SK-N-SH (cell line): ENCODE measurements around the gene LRP1-AS. TPM values are rescaled to one million over a fixed set of nuclear protein-coding genes. Genes with fewer than 3 reads are reported as not detected.
"Not testable (repeated sequence)": the region's sequence is repeated elsewhere in the genome, so short reads cannot be mapped to it uniquely, and the experiment has no call there.

Source experiments
- CTCF ChIA-PET: fragments of 300-600, 350-600 bp; formaldehyde crosslinking; extraction: SDS; loops from one replicate; lab custom pipeline; 2021; lab: Yijun Ruan, JAX
- POLR2A ChIA-PET: fragments of 350-600 bp; sonication (Branson Sonifier 250); formaldehyde crosslinking; extraction: SDS; loops from one replicate; lab custom pipeline; 2020; ENCODE audit warnings: antibody characterized with exemption, inconsistent platforms; lab: Yijun Ruan, JAX
- DNase-seq: peaks from one replicate; pipeline ENCODE4 v3.0.0; 2012
- H2AFZ ChIP-seq: fragments of 200-600 bp; sonication (generic); 2 replicates; pipeline ENCODE4 v1.8.1; 2016; ENCODE audit warnings: antibody characterized with exemption, mild to moderate bottlenecking, low read depth
- H3F3A ChIP-seq: fragments of 200-600 bp; sonication (generic); replicated peaks from 2 replicates; pipeline ENCODE3; 2016; ENCODE audit warnings: antibody characterized with exemption, mild to moderate bottlenecking; ENCODE audit not compliant: insufficient read depth
- H3K27ac ChIP-seq, 2 experiments: fragments of 200-500 bp in 1 of 2; fragments of 200-600 bp in 1 of 2; sonication (Bioruptor generic) in 1 of 2; sonication (generic), shearing (Covaris generic) in 1 of 2; 2 replicates each; pipeline versions ENCODE4 v1.5.1 to v1.6.1; 2014 to 2016; ENCODE audit warnings: low read depth in 2 of 2, inconsistent platforms in 1 of 2, low read length in 1 of 2, mild to moderate bottlenecking in 1 of 2, mixed read lengths in 1 of 2
- H3K27me3 ChIP-seq: fragments of 200-600 bp; sonication (generic), shearing (Covaris generic); 2 replicates; pipeline ENCODE4 v1.6.1; 2016; ENCODE audit warnings: mixed run types; ENCODE audit not compliant: insufficient read depth
- H3K36me3 ChIP-seq, 2 experiments: fragments of 200-500 bp in 1 of 2; fragments of 200-600 bp in 1 of 2; sonication (Bioruptor generic) in 1 of 2; sonication (generic) in 1 of 2; replicated peaks in 1 of 2; 2 replicates each; pipeline versions ENCODE3 to v1.5.1; 2014 to 2016; ENCODE audit warnings: low read length in 1 of 2, mild to moderate bottlenecking in 1 of 2; ENCODE audit not compliant: insufficient read depth in 2 of 2, control insufficient read depth in 1 of 2
- H3K4me1 ChIP-seq, 2 experiments: fragments of 200-500 bp in 1 of 2; fragments of 200-600 bp in 1 of 2; sonication (Bioruptor generic) in 1 of 2; sonication (generic), shearing (Covaris generic) in 1 of 2; 2 replicates each; pipeline versions ENCODE4 v1.5.1 to v1.6.1; 2014 to 2016; ENCODE audit warnings: low read depth in 1 of 2, low read length in 1 of 2, mixed run types in 1 of 2; ENCODE audit not compliant: insufficient read depth in 2 of 2, control insufficient read depth in 1 of 2
- H3K4me2 ChIP-seq: fragments of 200-600 bp; sonication (generic), shearing (Covaris generic); 2 replicates; pipeline ENCODE4 v1.6.1; 2017; ENCODE audit warnings: mixed run types
- H3K4me3 ChIP-seq, 2 experiments: fragments of 200-500 bp in 1 of 2; fragments of 200-600 bp in 1 of 2; sonication (Bioruptor generic) in 1 of 2; sonication (generic), shearing (Covaris generic) in 1 of 2; 2 replicates each; pipeline versions ENCODE4 v1.5.1 to v1.8.1; 2014 to 2016; ENCODE audit warnings: low read depth in 2 of 2, inconsistent platforms in 1 of 2, low read length in 1 of 2, mild to moderate bottlenecking in 1 of 2, mixed read lengths in 1 of 2, moderate library complexity in 1 of 2
- H3K79me2 ChIP-seq: fragments of 200-600 bp; sonication (generic); 2 replicates; pipeline ENCODE4 v1.8.1; 2017; ENCODE audit warnings: mild to moderate bottlenecking; ENCODE audit not compliant: insufficient read depth
- H3K9ac ChIP-seq: fragments of 200-600 bp; sonication (generic); 2 replicates; pipeline ENCODE4 v1.6.1; 2017; ENCODE audit warnings: mixed run types
- H3K9me2 ChIP-seq: fragments of 200-600 bp; sonication (generic); 2 replicates; pipeline ENCODE4 v1.6.1; 2017; ENCODE audit warnings: mixed run types
- H3K9me3 ChIP-seq: fragments of 200-600 bp; sonication (generic); 2 replicates; pipeline ENCODE4 v1.6.1; 2017; ENCODE audit warnings: mixed run types, mild to moderate bottlenecking, moderate library complexity
- H4K20me1 ChIP-seq: fragments of 200-600 bp; sonication (generic); 2 replicates; pipeline ENCODE4 v1.6.1; 2017; ENCODE audit warnings: mild to moderate bottlenecking, mixed run types; ENCODE audit not compliant: insufficient read depth
- ELF1 ChIP-seq: IDR thresholded peaks from 2 replicates; pipeline ENCODE4 v1.4.0; 2012
- EP300 ChIP-seq, 2 experiments: IDR thresholded peaks; 2 replicates each; pipeline versions ENCODE4 v1.4.0 to v1.6.1; 2012; ENCODE audit warnings: borderline replicate concordance in 1 of 2, low read depth in 1 of 2, low read length in 1 of 2
- FOXJ3 ChIP-seq: sonication (generic); formaldehyde crosslinking; IDR thresholded peaks from 2 replicates; pipeline ENCODE4 v1.5.1; 2020; ENCODE audit warnings: mild to moderate bottlenecking, missing genetic modification reagents
- FOXM1 ChIP-seq: IDR thresholded peaks from 2 replicates; pipeline ENCODE4 v1.4.0; 2012; ENCODE audit warnings: low read depth, mild to moderate bottlenecking
- MEF2A ChIP-seq: IDR thresholded peaks from 2 replicates; pipeline ENCODE4 v1.4.0; 2012; ENCODE audit warnings: low read depth, borderline replicate concordance
- MXI1 ChIP-seq: IDR thresholded peaks from 2 replicates; pipeline ENCODE4 v1.6.1; 2012; ENCODE audit warnings: mild to moderate bottlenecking, low read depth, low read length, improper control_type of control experiment
- NFIC ChIP-seq: IDR thresholded peaks from 2 replicates; pipeline ENCODE4 v1.4.0; 2012; ENCODE audit warnings: borderline replicate concordance
- NRF1 ChIP-seq: IDR thresholded peaks from 2 replicates; pipeline ENCODE4 v1.6.1; 2012; ENCODE audit warnings: low read depth, mild to moderate bottlenecking, low read length
- POLR2AphosphoS5 ChIP-seq: IDR thresholded peaks from 2 replicates; pipeline ENCODE4 v1.6.1; 2012; ENCODE audit warnings: low read depth, low read length
- RCOR1 ChIP-seq: fragments of 150-350 bp; IDR thresholded peaks from 2 replicates; pipeline ENCODE4 v1.6.1; 2017; ENCODE audit warnings: antibody characterized with exemption, low read length
- SMC3 ChIP-seq: IDR thresholded peaks from 2 replicates; pipeline ENCODE4 v1.6.1; 2012; ENCODE audit warnings: low read depth, low read length, improper control_type of control experiment
- TEAD4 ChIP-seq: IDR thresholded peaks from 2 replicates; pipeline ENCODE4 v1.4.0; 2012; ENCODE audit warnings: mild to moderate bottlenecking, borderline replicate concordance; ENCODE audit not compliant: insufficient read depth
- YY1 ChIP-seq: IDR thresholded peaks from 2 replicates; pipeline ENCODE4 v1.4.0; 2012; ENCODE audit warnings: low read depth, mild to moderate bottlenecking
- WGBS: methylation state at CpG from one replicate; pipeline ENCODE4 v1.1.6; 2017; ENCODE audit warnings: low lambda C conversion rate; 5-methylcytosine and 5-hydroxymethylcytosine counted together
- polyA plus RNA-seq, 3 experiments: library from polyadenylated mRNA; depleted of rRNA; stranded (reverse); fragments of >200 nt; gene quantifications; 2 replicates each; pipeline ENCODE4 v1.2.3, GENCODE V29; 2012
- TF ChIP-seq, protein P1 (sequence below): IDR thresholded peaks from 2 replicates; pipeline ENCODE4 v1.4.0; 2012; ENCODE audit warnings: low read depth
- TF ChIP-seq, protein P2 (sequence below): IDR thresholded peaks from 2 replicates; pipeline ENCODE4 v1.4.0; 2012; ENCODE audit warnings: low read depth, borderline replicate concordance
- TF ChIP-seq, protein P3 (sequence below): IDR thresholded peaks from 2 replicates; pipeline ENCODE4 v1.4.0; 2012; ENCODE audit warnings: low read depth, borderline replicate concordance

Gene LRP1-AS
- polyA plus RNA-seq, 1 of the 3 experiments (the other 2 are of a cell fraction), result not detected

DNA sequence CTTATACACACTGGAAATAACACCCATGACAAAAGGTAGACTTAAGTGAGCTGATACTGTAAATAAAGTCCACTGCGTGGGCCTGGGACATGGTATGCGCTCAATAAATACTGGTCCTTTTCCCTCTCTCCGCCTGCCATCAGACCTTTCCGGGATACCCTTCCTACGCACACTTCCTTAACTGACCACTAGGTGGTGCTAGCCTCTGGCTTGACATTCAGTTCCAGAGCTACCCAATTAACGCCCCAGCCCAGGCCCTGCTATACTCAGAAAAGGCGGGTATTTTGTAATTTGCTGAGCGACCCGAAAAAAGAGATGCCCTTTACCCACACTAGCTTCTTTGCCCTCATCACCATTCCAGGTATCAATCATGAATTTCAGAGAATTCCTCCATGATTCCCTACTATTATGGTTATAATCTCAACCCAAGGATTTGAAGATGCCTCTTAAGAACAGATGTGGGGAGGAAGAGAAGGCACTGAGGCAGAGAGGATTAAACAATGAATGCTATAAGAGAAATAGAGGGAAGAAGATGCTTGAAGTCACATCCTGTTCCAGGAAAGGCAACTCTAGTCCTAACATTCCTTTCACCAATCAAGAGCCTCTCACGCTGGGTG, 23.1 kb downstream of the LRP1-AS start (continued):
- TF ChIP-seq FOXJ3 (CRISPR knock-in tag), result no peak
- TF ChIP-seq POLR2AphosphoS5, result no peak
- no peak for TF ChIP-seq EP300 (IDR thresholded peaks at IDR 0.05; ENCODE audit: borderline replicate concordance in 1 of 2, low read depth in 1 of 2, low read length in 1 of 2)
- TF ChIP-seq, protein P1, sequence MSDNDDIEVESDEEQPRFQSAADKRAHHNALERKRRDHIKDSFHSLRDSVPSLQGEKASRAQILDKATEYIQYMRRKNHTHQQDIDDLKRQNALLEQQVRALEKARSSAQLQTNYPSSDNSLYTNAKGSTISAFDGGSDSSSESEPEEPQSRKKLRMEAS, result no peak
- 0 out of 2 replicates have a peak, but pooled peaks have one; percentile 43 for TF ChIP-seq MXI1
- TF ChIP-seq, protein P2, sequence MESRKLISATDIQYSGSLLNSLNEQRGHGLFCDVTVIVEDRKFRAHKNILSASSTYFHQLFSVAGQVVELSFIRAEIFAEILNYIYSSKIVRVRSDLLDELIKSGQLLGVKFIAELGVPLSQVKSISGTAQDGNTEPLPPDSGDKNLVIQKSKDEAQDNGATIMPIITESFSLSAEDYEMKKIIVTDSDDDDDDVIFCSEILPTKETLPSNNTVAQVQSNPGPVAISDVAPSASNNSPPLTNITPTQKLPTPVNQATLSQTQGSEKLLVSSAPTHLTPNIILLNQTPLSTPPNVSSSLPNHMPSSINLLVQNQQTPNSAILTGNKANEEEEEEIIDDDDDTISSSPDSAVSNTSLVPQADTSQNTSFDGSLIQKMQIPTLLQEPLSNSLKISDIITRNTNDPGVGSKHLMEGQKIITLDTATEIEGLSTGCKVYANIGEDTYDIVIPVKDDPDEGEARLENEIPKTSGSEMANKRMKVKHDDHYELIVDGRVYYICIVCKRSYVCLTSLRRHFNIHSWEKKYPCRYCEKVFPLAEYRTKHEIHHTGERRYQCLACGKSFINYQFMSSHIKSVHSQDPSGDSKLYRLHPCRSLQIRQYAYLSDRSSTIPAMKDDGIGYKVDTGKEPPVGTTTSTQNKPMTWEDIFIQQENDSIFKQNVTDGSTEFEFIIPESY, result no peak
- TF ChIP-seq RCOR1, result no peak
- TF ChIP-seq MEF2A, result no peak
- peak; percentile 95 for TF ChIP-seq SMC3
- no peak for TF ChIP-seq YY1

DNA sequence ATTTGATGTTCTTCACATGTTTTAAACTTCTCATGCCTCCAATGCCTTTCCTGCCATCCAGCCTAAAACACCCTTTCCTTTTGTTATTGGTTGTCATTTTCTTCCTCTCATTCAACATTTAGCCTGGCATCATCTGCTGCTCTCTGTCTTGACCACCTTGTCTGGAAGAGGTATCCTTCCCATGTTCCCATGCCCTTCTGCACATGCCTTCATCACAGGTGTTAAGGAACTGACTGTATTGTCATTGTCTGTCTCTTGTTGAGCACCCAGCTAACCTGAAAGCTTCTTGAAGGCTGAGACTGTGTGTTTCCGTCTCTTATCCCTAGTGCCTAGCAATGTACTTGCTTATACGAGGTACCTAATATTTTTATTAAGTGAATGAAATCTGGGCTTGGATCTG, 23.6 kb downstream of the LRP1-AS start:
- H2AFZ ChIP-seq, result no peak overlapping the region

DNA sequence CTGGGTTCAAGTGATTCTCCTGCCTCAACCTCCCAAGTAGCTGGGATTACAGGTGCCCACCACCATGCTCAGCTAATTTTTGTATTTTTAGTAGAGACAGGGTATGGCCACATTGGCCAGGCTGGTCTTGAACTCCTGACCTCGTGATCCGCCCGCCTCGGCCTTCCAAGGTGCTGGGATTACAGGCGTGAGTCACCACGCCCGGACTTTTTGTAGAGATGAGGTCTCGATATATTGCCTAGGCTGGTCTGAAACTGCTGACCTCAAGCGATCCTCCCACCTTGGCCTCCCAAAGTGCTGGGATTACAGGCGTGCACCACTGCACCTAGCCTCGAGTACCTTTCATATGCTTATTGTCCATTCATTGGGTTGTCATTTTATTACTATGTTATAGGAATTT, 26.7 kb downstream of the LRP1-AS start:
- DNase-seq, H4K20me1 ChIP-seq, H3K9me2 ChIP-seq, H3K36me3 ChIP-seq, H3K9me3 ChIP-seq, H3K9ac ChIP-seq, H3K79me2 ChIP-seq, H2AFZ ChIP-seq, H3K4me2 ChIP-seq, H3K27ac ChIP-seq, H3K4me1 ChIP-seq, H3K27me3 ChIP-seq, H3K4me3 ChIP-seq, H3F3A ChIP-seq: not testable (repeated sequence)
- POLR2A ChIA-PET, result interaction anchor here (0.6 kb wide), 1 partner anchor 156 kb away, joined by 5 read pairs; no protein-coding TSS in a partner anchor
- CTCF ChIA-PET, result interaction anchor here (0.9 to 23.5 kb wide), 8 partner anchors 9 to 119 kb away, joined by 3 to 643 read pairs (median 8); no protein-coding TSS in a partner anchor
- 84% methylated on average over 11 of the region's 11 CpGs for WGBS

More for the DNA sequence above, 23.6 kb downstream of the LRP1-AS start:
- no peak for DNase-seq
- H3K79me2 ChIP-seq, result peaks cover 3% of the 10 kb centered on the region; the same call in 1 of the 2 replicates
- no peaks in the 10 kb centered on the region for H3K9me3 ChIP-seq
- CTCF ChIA-PET, result interaction anchor here (0.6 to 23.5 kb wide), 41 partner anchors 8 to 338 kb away, joined by 3 to 643 read pairs (median 6); partner anchors contain the start of genes GLI1, STAC3 and STAT6
- H4K20me1 ChIP-seq, result no peaks in the 10 kb centered on the region
- H3K27me3 ChIP-seq, result no peaks in the 10 kb centered on the region
- H3K4me1 ChIP-seq, result peaks cover 0 to 9% of the 10 kb centered on the region in 2 experiments; a peak in 2 of 4 replicates
- H3K9me2 ChIP-seq, result no peaks in the 10 kb centered on the region
- POLR2A ChIA-PET, result interaction anchor here (0.5 to 1.3 kb wide), 4 partner anchors 52 to 483 kb away, joined by 3 read pairs; partner anchors contain the start of gene NACA
- WGBS, result 39% methylated on average over 2 of the region's 2 CpGs
- H3K4me2 ChIP-seq, result no peak overlapping the region
- H3K9ac ChIP-seq, result no peak overlapping the region
- H3F3A ChIP-seq, result peaks cover 5% of the 10 kb centered on the region
- no peak overlapping the region for H3K27ac ChIP-seq
- H3K4me3 ChIP-seq, result no peak overlapping the region
- TF ChIP-seq FOXM1 (no peak), NRF1 (no peak), TEAD4 (no peak), ELF1 (no peak), NFIC (no peak)
- TF ChIP-seq, protein P2, result no peak
- TF ChIP-seq, protein P3, sequence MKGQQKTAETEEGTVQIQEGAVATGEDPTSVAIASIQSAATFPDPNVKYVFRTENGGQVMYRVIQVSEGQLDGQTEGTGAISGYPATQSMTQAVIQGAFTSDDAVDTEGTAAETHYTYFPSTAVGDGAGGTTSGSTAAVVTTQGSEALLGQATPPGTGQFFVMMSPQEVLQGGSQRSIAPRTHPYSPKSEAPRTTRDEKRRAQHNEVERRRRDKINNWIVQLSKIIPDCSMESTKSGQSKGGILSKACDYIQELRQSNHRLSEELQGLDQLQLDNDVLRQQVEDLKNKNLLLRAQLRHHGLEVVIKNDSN, result no peak
- TF ChIP-seq, protein P1, result no peak
- H3K36me3 ChIP-seq, result no peaks in the 10 kb centered on the region
